HCT116 (cell line): ENCODE measurements around the gene FAT1. TPM values are rescaled to one million over a fixed set of nuclear protein-coding genes. Genes with fewer than 3 reads are reported as not detected.
A peak's percentile ranks its signal among the peaks of the same experiment; 100 is the strongest.

ENCODE experiments used
- ATAC-seq: fragments of 200-7000 bp; cut with Tn5 transposase; 2 replicates; pipeline ENCODE4 v1.9.1; 2020; ENCODE audit warnings: mild to moderate bottlenecking, moderate library complexity
- BruUV-seq: library from RNA; stranded (reverse); fragments of 400-500 nt; replicated peaks from 2 replicates; lab custom pipeline; 2021; lab: Mats Ljungman, UMichigan
- CTCF ChIA-PET: fragments of 300-600 bp; sonication (Branson Sonifier 250); formaldehyde crosslinking; loops from one replicate; lab custom pipeline; 2021; ENCODE audit warnings: antibody characterized with exemption; lab: Charles Lee
- POLR2A ChIA-PET: fragments of 300-600, 350-600 bp; sonication (Branson Sonifier 250); formaldehyde crosslinking; loops from one replicate; lab custom pipeline; 2021; ENCODE audit warnings: antibody characterized with exemption; lab: Charles Lee
- RAD21 ChIA-PET, 2 experiments: fragments of 300-600 bp; sonication (Branson Sonifier 250); formaldehyde crosslinking; loops; one replicate each; lab custom pipeline; 2023; ENCODE audit warnings: low total read pairs in 2 of 2; ENCODE audit not compliant: uncharacterized antibody in 2 of 2, unreplicated experiment in 2 of 2, low non-redundant PET in 1 of 2; lab: Charles Lee
- DNase-seq: peaks from one replicate; pipeline ENCODE4 v3.0.0-alpha.2; 2010; ENCODE audit warnings: low read depth, low spot score
- H2AFZ ChIP-seq: fragments of 200-600 bp; shearing (Covaris generic), sonication (generic); 2 replicates; pipeline ENCODE4 v1.6.1; 2017; ENCODE audit warnings: low read depth, mixed run types, mixed read lengths, antibody characterized with exemption, low read length; ENCODE audit not compliant: poor library complexity, severe bottlenecking
- H3K27ac ChIP-seq: 2 replicates; pipeline ENCODE4 v1.5.1; 2012; ENCODE audit warnings: low read depth, low read length
- H3K27me3 ChIP-seq: fragments of 200-600 bp; sonication (generic); 2 replicates; pipeline ENCODE4 v1.6.1; 2016; ENCODE audit warnings: mixed run types, low read length, mixed read lengths; ENCODE audit not compliant: insufficient read depth
- H3K36me3 ChIP-seq, 2 experiments: fragments of 200-500 bp in 1 of 2; fragments of 200-600 bp in 1 of 2; sonication (Bioruptor generic) in 1 of 2; sonication (generic) in 1 of 2; 2 replicates each; pipeline versions ENCODE4 v1.5.1 to v1.6.1; 2014 to 2016; ENCODE audit warnings: low read length in 2 of 2, inconsistent platforms in 1 of 2, mixed read lengths in 1 of 2, mixed run types in 1 of 2; ENCODE audit not compliant: insufficient read depth in 2 of 2, control insufficient read depth in 1 of 2
- H3K4me1 ChIP-seq, 2 experiments: fragments of 200-600 bp in 1 of 2; sonication (generic) in 1 of 2; 2 replicates each; pipeline versions ENCODE4 v1.5.1 to v1.6.1; 2012 to 2017; ENCODE audit warnings: low read length in 2 of 2, inconsistent platforms in 1 of 2, mild to moderate bottlenecking in 1 of 2, mixed read lengths in 1 of 2, mixed run types in 1 of 2, moderate library complexity in 1 of 2; ENCODE audit not compliant: insufficient read depth in 2 of 2, control insufficient read depth in 1 of 2
- H3K4me2 ChIP-seq: fragments of 200-600 bp; sonication (generic); 2 replicates; pipeline ENCODE4 v1.6.1; 2017; ENCODE audit warnings: mixed run types, low read length, mixed read lengths
- H3K4me3 ChIP-seq, 2 experiments: fragments of 200-600 bp in 1 of 2; sonication (generic) in 1 of 2; replicated peaks in 1 of 2; 2 replicates each; pipeline ENCODE4 v1.5.1; 2011 to 2016; ENCODE audit warnings: low read length in 2 of 2, control low read depth in 1 of 2, low read depth in 1 of 2, mild to moderate bottlenecking in 1 of 2, mixed read lengths in 1 of 2, mixed run types in 1 of 2
- H3K79me2 ChIP-seq: fragments of 200-600 bp; sonication (generic); 2 replicates; pipeline ENCODE4 v1.6.1; 2017; ENCODE audit warnings: mild to moderate bottlenecking, mixed run types, low read length, moderate library complexity, mixed read lengths; ENCODE audit not compliant: insufficient read depth
- H3K9ac ChIP-seq: fragments of 200-600 bp; sonication (generic); 2 replicates; pipeline ENCODE4 v1.6.1; 2016; ENCODE audit warnings: low read length, mixed read lengths
- H3K9me2 ChIP-seq: fragments of 200-600 bp; sonication (generic), shearing (Covaris generic); 2 replicates; pipeline ENCODE4 v1.6.1; 2017; ENCODE audit warnings: mixed run types, mild to moderate bottlenecking, moderate library complexity; ENCODE audit not compliant: insufficient read depth
- H3K9me3 ChIP-seq, 2 experiments: fragments of 200-500 bp in 1 of 2; fragments of 200-600 bp in 1 of 2; sonication (Bioruptor generic) in 1 of 2; sonication (generic) in 1 of 2; 2 replicates each; pipeline ENCODE4 v1.6.1; 2014 to 2017; ENCODE audit warnings: low read length in 2 of 2, mixed read lengths in 2 of 2, inconsistent platforms in 1 of 2, low read depth in 1 of 2, mild to moderate bottlenecking in 1 of 2, mixed run types in 1 of 2, moderate library complexity in 1 of 2; ENCODE audit not compliant: control insufficient read depth in 1 of 2, insufficient read depth in 1 of 2
- H4K20me1 ChIP-seq: fragments of 200-600 bp; sonication (generic), shearing (Covaris generic); 2 replicates; pipeline ENCODE4 v1.6.1; 2017; ENCODE audit warnings: mixed run types, mild to moderate bottlenecking, moderate library complexity; ENCODE audit not compliant: insufficient read depth
- CEBPB ChIP-seq: IDR thresholded peaks from 2 replicates; pipeline ENCODE4 v1.6.1; 2012; ENCODE audit warnings: low read depth
- ZFX ChIP-seq: fragments of 450-650 bp; IDR thresholded peaks from 2 replicates; pipeline ENCODE4 v1.6.1; 2017
- intact Hi-C: fragments of 100-400 bp; cut with micrococcal nuclease; formaldehyde crosslinking; loops from 2 replicates; pipeline ENCODE4 v1.10.0; 2022
- total RNA-seq: library from RNA; stranded (reverse); gene quantifications from one replicate; pipeline ENCODE4 v1.2.1, GENCODE V29; 2021; ENCODE audit not compliant: unreplicated experiment
- TF ChIP-seq, protein P1 (sequence below): IDR thresholded peaks from 2 replicates; pipeline ENCODE4 v1.6.1; 2012; ENCODE audit warnings: low read depth

The FAT1 gene
- total RNA-seq, 1 experiment from 2014 or later, result 676 TPM

DNA sequence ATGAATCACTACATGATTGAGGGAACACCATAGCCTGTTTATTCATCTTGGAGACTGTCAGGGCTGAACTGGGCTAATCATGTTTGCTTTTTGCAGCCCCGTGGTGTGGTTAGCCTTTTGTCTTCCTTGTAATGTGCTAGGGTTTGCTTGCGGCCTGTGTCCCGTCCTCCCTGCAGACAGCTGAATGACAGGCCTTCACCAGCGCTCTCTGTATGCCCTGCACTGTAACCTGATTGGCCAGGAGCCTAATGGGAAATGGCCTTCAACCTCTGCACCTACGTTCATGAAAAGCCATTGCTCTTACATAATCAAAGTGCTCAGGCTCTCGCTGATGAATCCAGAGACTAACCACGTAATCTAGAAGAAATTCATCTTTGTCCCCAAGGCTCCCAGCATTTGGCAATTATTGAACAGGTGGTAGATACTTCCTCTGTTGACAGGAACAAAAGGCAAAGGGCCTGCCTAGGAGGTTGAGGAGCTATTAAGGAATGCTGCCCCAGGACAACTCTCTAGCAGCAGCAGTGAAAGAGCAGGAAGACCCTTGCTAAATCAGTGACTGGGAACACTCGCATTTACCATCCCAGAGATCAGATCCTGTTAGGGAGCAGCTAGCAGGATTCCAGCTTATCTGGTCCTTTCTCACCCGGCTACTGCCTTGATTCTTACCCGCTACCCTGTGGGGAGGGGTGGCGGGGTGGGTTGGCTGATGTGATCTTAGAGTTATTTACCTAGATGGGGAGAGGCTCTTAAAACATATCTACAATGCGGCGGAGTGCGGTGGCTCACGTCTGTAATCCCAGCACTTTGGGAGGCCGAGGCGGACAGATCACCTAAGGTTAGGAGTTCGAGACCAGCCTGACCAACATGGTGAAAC, 42.3 kb upstream of the FAT1 start:
- H3K36me3 ChIP-seq, result no peaks in the 10 kb centered on the region
- BruUV-seq, result no TSS peak
- peak overlapping the region; percentile 70 for H3K4me2 ChIP-seq
- peak overlapping the region; percentile 22 for H3K9ac ChIP-seq
- H3K79me2 ChIP-seq, result no peaks in the 10 kb centered on the region
- H2AFZ ChIP-seq, result peak overlapping the region; percentile 74
- H3K27me3 ChIP-seq, result no peaks in the 10 kb centered on the region
- peak overlapping the region; percentile 62 for H3K27ac ChIP-seq
- ChIA-PET CTCF (no interaction called here), POLR2A (interaction anchor here (1.4 kb wide), 1 partner anchor 15 kb away, joined by 8 read pairs; no protein-coding TSS in a partner anchor), RAD21 (no interaction called here)
- intact Hi-C loops, result loop anchor here (2.0 kb wide), 1 partner anchor 41 kb away; no protein-coding TSS in a partner anchor
- no peaks in the 10 kb centered on the region for H4K20me1 ChIP-seq
- H3K4me3 ChIP-seq, result peak overlapping the region; percentile 1 to 38; a peak in 2 of 4 replicates
- TF ChIP-seq CEBPB, result 0 out of 2 replicates have a peak, but pooled peaks have one; percentile 10
- peak; percentile 35; the same call in 1 of the 2 replicates for TF ChIP-seq ZFX
- TF ChIP-seq, protein P1, sequence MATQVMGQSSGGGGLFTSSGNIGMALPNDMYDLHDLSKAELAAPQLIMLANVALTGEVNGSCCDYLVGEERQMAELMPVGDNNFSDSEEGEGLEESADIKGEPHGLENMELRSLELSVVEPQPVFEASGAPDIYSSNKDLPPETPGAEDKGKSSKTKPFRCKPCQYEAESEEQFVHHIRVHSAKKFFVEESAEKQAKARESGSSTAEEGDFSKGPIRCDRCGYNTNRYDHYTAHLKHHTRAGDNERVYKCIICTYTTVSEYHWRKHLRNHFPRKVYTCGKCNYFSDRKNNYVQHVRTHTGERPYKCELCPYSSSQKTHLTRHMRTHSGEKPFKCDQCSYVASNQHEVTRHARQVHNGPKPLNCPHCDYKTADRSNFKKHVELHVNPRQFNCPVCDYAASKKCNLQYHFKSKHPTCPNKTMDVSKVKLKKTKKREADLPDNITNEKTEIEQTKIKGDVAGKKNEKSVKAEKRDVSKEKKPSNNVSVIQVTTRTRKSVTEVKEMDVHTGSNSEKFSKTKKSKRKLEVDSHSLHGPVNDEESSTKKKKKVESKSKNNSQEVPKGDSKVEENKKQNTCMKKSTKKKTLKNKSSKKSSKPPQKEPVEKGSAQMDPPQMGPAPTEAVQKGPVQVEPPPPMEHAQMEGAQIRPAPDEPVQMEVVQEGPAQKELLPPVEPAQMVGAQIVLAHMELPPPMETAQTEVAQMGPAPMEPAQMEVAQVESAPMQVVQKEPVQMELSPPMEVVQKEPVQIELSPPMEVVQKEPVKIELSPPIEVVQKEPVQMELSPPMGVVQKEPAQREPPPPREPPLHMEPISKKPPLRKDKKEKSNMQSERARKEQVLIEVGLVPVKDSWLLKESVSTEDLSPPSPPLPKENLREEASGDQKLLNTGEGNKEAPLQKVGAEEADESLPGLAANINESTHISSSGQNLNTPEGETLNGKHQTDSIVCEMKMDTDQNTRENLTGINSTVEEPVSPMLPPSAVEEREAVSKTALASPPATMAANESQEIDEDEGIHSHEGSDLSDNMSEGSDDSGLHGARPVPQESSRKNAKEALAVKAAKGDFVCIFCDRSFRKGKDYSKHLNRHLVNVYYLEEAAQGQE, result no peak
- H3K4me1 ChIP-seq, result peaks cover 17 to 36% of the 10 kb centered on the region in 2 experiments
- ATAC-seq, result peak; percentile 76
- H3K9me3 ChIP-seq, result no peaks in the 10 kb centered on the region
- H3K9me2 ChIP-seq, result no peaks in the 10 kb centered on the region
- DNase-seq, result peak; percentile 23
